ENCODE measurements around the gene C19orf85. TPM values are rescaled to one million over a fixed set of nuclear protein-coding genes. Genes with fewer than 3 reads are reported as not detected.

C19orf85 gene
- total RNA-seq, 2 donors from 2014 or later: not detected

GRCh38 chr19:55479451-55480230 is 15.1 kb upstream of the C19orf85 start:
- H3K4me1 ChIP-seq: peaks cover 0 to 45% of the 10 kb centered on the region in 2 donors
- H3K36me3 ChIP-seq: peaks cover 11% of the 10 kb centered on the region
- H3K27ac ChIP-seq: peak overlapping the region in 1 of 2 donors; percentile 77
- no peak for TF ChIP-seq CTCF (IDR thresholded peaks at IDR 0.05)
- H3K9me3 ChIP-seq: no peaks in the 10 kb centered on the region
- H3K27me3 ChIP-seq: no peaks in the 10 kb centered on the region
- DNase-seq (ENCODE audit: low spot score): no peak
- no peak overlapping the region for H3K4me3 ChIP-seq

GRCh38 chr19:55479045-55479444 is 14.5 kb upstream of the C19orf85 start:
- Histone ChIP-seq H3K4me1 (peaks cover 0 to 39% of the 10 kb centered on the region in 2 donors), H3K36me3 (peaks cover 11% of the 10 kb centered on the region), H3K4me3 (no peak overlapping the region), H3K27ac (peak overlapping the region in 1 of 2 donors; percentile 77), H3K27me3 (no peaks in the 10 kb centered on the region), H3K9me3 (no peaks in the 10 kb centered on the region)
- no peak for TF ChIP-seq CTCF (IDR thresholded peaks at IDR 0.05)
- no peak for DNase-seq (ENCODE audit: low spot score)

GRCh38 chr19:55478364-55478763 is 13.8 kb upstream of the C19orf85 start:
- Histone ChIP-seq H3K9me3 (no peaks in the 10 kb centered on the region), H3K27me3 (no peaks in the 10 kb centered on the region), H3K36me3 (peaks cover 10% of the 10 kb centered on the region), H3K4me1 (peaks cover 0 to 32% of the 10 kb centered on the region in 2 donors), H3K4me3 (no peak overlapping the region), H3K27ac (peak overlapping the region in 1 of 2 donors; percentile 77)
- no peak for DNase-seq (ENCODE audit: low spot score)
- TF ChIP-seq CTCF (IDR thresholded peaks at IDR 0.05): no peak

- peaks cover 5% of the 10 kb centered on the region for H3K36me3 ChIP-seq
- H3K27me3 ChIP-seq: no peaks in the 10 kb centered on the region
- DNase-seq (ENCODE audit: low spot score): no peak
- TF ChIP-seq CTCF (IDR thresholded peaks at IDR 0.05): no peak
- H3K4me3 ChIP-seq: peak overlapping the region in 1 of 2 donors; percentile 66
- H3K27ac ChIP-seq: peak overlapping the region in 1 of 2 donors; percentile 98
- H3K9me3 ChIP-seq: no peaks in the 10 kb centered on the region
- H3K4me1 ChIP-seq: peaks cover 0 to 31% of the 10 kb centered on the region in 2 donors
Observed at GRCh38 chr19:55477905-55478304, 13.4 kb upstream of the C19orf85 start.

GRCh38 chr19:55476100-55476775 is 11.7 kb upstream of the C19orf85 start, which contains the start of gene ZNF628:
TSS of gene ZNF628 (plus strand) at chr19:55476617. CDS start at chr19:55479911, 3,294 bp downstream.
- Histone ChIP-seq H3K27me3 (no peaks in the 10 kb centered on the region), H3K4me3 (peak within 1 kb of the TSS; percentile 66 to 76), H3K27ac (peak within 1 kb of the TSS; percentile 98), H3K9me3 (no peaks in the 10 kb centered on the region), H3K36me3 (no peaks in the 10 kb centered on the region), H3K4me1 (peaks cover 0 to 31% of the 10 kb centered on the region in 2 donors)
- DNase-seq (ENCODE audit: low spot score): peak; percentile 99
- TF ChIP-seq CTCF (IDR thresholded peaks at IDR 0.05): no peak

All from right atrium auricular region (tissue), 2 donors.